ENCODE data around the gene IGSF1.

The IGSF1 gene

DNA sequence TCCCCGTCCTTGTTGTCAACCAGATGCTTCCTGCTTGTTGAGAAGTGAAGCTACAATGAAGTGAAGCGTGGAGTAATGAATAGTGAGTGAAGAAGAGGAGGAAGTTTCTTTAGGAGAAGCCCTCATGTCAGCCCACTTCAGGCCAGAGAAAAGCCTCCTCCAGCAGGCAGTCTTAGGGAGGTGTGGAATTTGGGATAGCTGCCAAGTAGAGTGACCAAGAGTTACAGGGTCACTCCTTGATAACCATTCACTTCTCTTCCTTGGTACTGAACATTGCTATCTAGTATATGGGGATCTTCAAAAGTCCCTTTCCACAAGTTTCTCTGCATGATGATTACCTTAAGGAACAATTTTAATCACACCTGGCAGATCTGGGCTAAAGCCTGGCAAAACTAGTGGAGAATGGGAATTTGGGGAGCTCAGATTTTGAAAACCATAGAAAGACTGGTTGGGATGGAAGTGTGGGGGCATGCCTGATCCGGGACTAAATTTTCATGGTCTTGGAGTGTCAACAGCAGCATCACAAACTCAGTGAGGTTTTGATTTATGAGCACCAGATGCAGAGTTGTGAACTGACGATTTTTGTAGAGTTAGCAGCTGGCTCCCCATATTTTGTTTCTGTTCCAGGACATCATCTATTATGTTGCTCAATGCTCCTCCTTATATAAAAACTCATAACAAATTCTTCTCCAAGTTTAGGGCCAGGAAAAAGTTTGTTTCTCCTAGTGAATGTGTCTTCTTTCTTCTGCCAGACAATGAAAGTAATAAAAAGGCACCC lies 53.1 kb downstream of the IGSF1 start:
- TF ChIP-seq, protein P1, sequence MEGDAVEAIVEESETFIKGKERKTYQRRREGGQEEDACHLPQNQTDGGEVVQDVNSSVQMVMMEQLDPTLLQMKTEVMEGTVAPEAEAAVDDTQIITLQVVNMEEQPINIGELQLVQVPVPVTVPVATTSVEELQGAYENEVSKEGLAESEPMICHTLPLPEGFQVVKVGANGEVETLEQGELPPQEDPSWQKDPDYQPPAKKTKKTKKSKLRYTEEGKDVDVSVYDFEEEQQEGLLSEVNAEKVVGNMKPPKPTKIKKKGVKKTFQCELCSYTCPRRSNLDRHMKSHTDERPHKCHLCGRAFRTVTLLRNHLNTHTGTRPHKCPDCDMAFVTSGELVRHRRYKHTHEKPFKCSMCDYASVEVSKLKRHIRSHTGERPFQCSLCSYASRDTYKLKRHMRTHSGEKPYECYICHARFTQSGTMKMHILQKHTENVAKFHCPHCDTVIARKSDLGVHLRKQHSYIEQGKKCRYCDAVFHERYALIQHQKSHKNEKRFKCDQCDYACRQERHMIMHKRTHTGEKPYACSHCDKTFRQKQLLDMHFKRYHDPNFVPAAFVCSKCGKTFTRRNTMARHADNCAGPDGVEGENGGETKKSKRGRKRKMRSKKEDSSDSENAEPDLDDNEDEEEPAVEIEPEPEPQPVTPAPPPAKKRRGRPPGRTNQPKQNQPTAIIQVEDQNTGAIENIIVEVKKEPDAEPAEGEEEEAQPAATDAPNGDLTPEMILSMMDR (IDR thresholded peaks at IDR 0.05; ENCODE audit: low read depth, low read length) = no peak
- no peak for TF ChIP-seq EZH2phosphoT487 (IDR thresholded peaks at IDR 0.05; ENCODE audit: low read depth)
- Histone ChIP-seq H3K79me2 (ENCODE audit: low read length) (no peaks in the 10 kb centered on the region), H3K27ac (ENCODE audit: low read length) (no peak overlapping the region), H3K27me3 (ENCODE audit: low read depth, low read length) (no peaks in the 10 kb centered on the region), H4K20me1 (ENCODE audit: insufficient read depth, low read length) (no peaks in the 10 kb centered on the region), H3K4me2 (ENCODE audit: low read length) (no peak overlapping the region), H3K36me3 (replicated peaks; ENCODE audit: low read depth, low read length) (no peaks in the 10 kb centered on the region), H3K4me3 (ENCODE audit: low read length) (no peak overlapping the region), H3K9ac (ENCODE audit: low read length) (no peak overlapping the region), H3K9me3 (ENCODE audit: insufficient read depth, low read length) (no peaks in the 10 kb centered on the region), H3K4me1 (ENCODE audit: low read length) (no peaks in the 10 kb centered on the region), H2AFZ (ENCODE audit: low read depth, low read length) (no peak overlapping the region)

DNA sequence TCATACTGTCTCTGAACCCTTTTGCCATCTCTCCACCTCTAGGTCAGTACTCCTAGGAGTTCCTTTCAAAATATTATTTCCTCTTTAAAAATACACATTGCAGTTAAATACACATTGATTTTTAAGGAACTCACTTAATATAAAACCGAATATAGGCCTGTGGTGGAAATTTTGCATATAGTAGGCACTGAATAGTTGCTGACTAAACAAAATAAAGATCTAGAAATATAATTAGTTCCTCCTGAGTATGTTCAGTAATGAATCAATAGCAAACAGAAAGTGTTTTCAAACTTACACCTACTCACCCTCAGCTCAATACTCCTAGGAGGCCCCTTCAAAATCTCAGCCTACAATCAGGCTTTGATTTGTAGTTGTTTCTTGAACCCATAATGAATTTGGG lies 61.5 kb downstream of the IGSF1 start:
- no peaks in the 10 kb centered on the region for H3K9me3 ChIP-seq (ENCODE audit: insufficient read depth, low read length)
- no peak overlapping the region for H3K4me3 ChIP-seq (ENCODE audit: low read length)

DNA sequence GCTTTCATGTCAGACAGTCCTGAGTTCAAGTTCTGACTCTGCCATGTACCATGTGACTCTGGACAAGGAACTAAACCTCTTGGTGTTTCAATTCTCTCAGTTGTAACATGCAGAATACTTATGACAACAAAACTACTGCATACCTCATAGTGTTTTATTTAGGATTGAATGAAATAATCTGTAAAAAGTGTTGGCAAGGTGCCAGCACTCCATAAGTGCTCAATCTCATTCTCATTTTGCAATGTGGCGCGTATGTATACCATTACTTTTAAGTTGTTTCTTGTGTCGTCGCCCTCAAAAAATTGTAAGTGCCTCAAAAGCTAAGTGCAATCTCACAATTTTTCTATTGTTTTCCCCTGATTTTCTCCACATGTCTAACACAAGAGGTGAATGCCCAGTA lies 62.5 kb downstream of the IGSF1 start:
- Histone ChIP-seq H3K79me2 (ENCODE audit: low read length) (no peaks in the 10 kb centered on the region), H3K4me2 (ENCODE audit: low read length) (no peak overlapping the region), H2AFZ (ENCODE audit: low read depth, low read length) (no peak overlapping the region), H3K27ac (ENCODE audit: low read length) (no peak overlapping the region), H3K9ac (ENCODE audit: low read length) (no peak overlapping the region), H4K20me1 (ENCODE audit: insufficient read depth, low read length) (no peaks in the 10 kb centered on the region), H3K27me3 (ENCODE audit: low read depth, low read length) (no peaks in the 10 kb centered on the region), H3K4me3 (ENCODE audit: low read length) (no peak overlapping the region), H3K4me1 (ENCODE audit: low read length) (no peaks in the 10 kb centered on the region), H3K36me3 (replicated peaks; ENCODE audit: low read depth, low read length) (no peaks in the 10 kb centered on the region), H3K9me3 (ENCODE audit: insufficient read depth, low read length) (no peaks in the 10 kb centered on the region)
- TF ChIP-seq EZH2phosphoT487 (IDR thresholded peaks at IDR 0.05; ENCODE audit: low read depth) = no peak
- TF ChIP-seq, protein P1 (IDR thresholded peaks at IDR 0.05; ENCODE audit: low read depth, low read length) = no peak

More for the DNA sequence above, 61.5 kb downstream of the IGSF1 start:
- no peak overlapping the region for H3K9ac ChIP-seq (ENCODE audit: low read length)
- H4K20me1 ChIP-seq (ENCODE audit: insufficient read depth, low read length) = no peaks in the 10 kb centered on the region
- TF ChIP-seq, protein P1 (IDR thresholded peaks at IDR 0.05; ENCODE audit: low read depth, low read length) = no peak
- no peak for TF ChIP-seq EZH2phosphoT487 (IDR thresholded peaks at IDR 0.05; ENCODE audit: low read depth)
- H3K4me2 ChIP-seq (ENCODE audit: low read length) = no peak overlapping the region
- no peak overlapping the region for H3K27ac ChIP-seq (ENCODE audit: low read length)
- no peaks in the 10 kb centered on the region for H3K27me3 ChIP-seq (ENCODE audit: low read depth, low read length)
- no peaks in the 10 kb centered on the region for H3K79me2 ChIP-seq (ENCODE audit: low read length)
- H2AFZ ChIP-seq (ENCODE audit: low read depth, low read length) = no peak overlapping the region
- no peaks in the 10 kb centered on the region for H3K36me3 ChIP-seq (replicated peaks; ENCODE audit: low read depth, low read length)
- H3K4me1 ChIP-seq (ENCODE audit: low read length) = no peaks in the 10 kb centered on the region

DNA sequence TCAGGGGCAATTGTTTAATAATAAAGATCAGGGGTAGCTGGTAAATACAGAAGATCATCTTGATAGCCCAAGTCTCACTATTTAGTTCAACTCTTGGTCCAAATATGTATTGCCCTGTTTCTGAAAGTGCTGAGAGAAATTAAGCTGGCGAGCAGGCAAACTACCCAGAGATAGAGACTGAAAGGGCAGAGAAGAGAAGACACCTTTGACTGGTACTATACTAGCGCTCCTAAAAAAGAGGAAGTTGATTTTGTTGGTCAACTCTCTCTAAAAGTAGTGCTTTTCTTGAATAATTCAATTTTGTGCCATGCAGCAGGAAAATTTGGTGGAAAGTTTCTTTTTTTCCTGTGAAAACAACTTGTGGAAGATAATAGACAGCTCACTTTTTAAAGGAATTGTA lies 64.0 kb downstream of the IGSF1 start:
- Histone ChIP-seq H3K9ac (ENCODE audit: low read length) (no peak overlapping the region), H2AFZ (ENCODE audit: low read depth, low read length) (no peak overlapping the region), H3K4me3 (ENCODE audit: low read length) (no peak overlapping the region), H3K4me2 (ENCODE audit: low read length) (no peak overlapping the region), H3K9me3 (ENCODE audit: insufficient read depth, low read length) (no peaks in the 10 kb centered on the region), H4K20me1 (ENCODE audit: insufficient read depth, low read length) (no peaks in the 10 kb centered on the region), H3K4me1 (ENCODE audit: low read length) (no peaks in the 10 kb centered on the region), H3K27me3 (ENCODE audit: low read depth, low read length) (no peaks in the 10 kb centered on the region), H3K36me3 (replicated peaks; ENCODE audit: low read depth, low read length) (no peaks in the 10 kb centered on the region), H3K27ac (ENCODE audit: low read length) (no peak overlapping the region), H3K79me2 (ENCODE audit: low read length) (no peaks in the 10 kb centered on the region)
- TF ChIP-seq EZH2phosphoT487 (IDR thresholded peaks at IDR 0.05; ENCODE audit: low read depth) = no peak
- TF ChIP-seq, protein P1 (IDR thresholded peaks at IDR 0.05; ENCODE audit: low read depth, low read length) = no peak
